Effector memory CD8-positive, alpha-beta T cell (primary cell): ENCODE results near the gene ZNF625.
"Not testable (repeated sequence)": the region's sequence is repeated elsewhere in the genome, so short reads cannot be mapped to it uniquely, and the experiment has no call there.

Experiments used
- ATAC-seq: fragments of 150-1000 bp; cut with Tn5 transposase; replicated peaks from 2 replicates; pipeline ENCODE4 v1.10.0; 2021; ENCODE audit warnings: mild to moderate bottlenecking, moderate library complexity
- DNase-seq, 3 experiments: peaks; one replicate each; pipeline ENCODE4 v3.0.0; 2021
- H3K27ac Mint-ChIP-seq, 2 donors: one replicate each; pipeline ENCODE4 v1.8.0; 2022; ENCODE audit warnings: mild to moderate bottlenecking in 2 of 2, mixed read lengths in 2 of 2, moderate library complexity in 2 of 2
- H3K27me3 Mint-ChIP-seq, 2 donors: one replicate each; pipeline ENCODE4 v1.8.0; 2022; ENCODE audit warnings: mixed read lengths in 2 of 2
- H3K36me3 Mint-ChIP-seq: one replicate; pipeline ENCODE4 v1.8.0; 2022; ENCODE audit warnings: mild to moderate bottlenecking, moderate library complexity, mixed read lengths; ENCODE audit not compliant: insufficient read depth
- H3K4me1 Mint-ChIP-seq, 2 donors: one replicate each; pipeline ENCODE4 v1.8.0; 2022; ENCODE audit warnings: low read depth in 2 of 2, mixed read lengths in 2 of 2
- H3K4me3 Mint-ChIP-seq, 2 donors: one replicate each; pipeline ENCODE4 v1.8.0; 2022; ENCODE audit warnings: mild to moderate bottlenecking in 2 of 2, mixed read lengths in 2 of 2, moderate library complexity in 2 of 2
- H3K9me3 Mint-ChIP-seq, 2 donors: one replicate each; pipeline ENCODE4 v1.8.0; 2022; ENCODE audit warnings: mixed read lengths in 2 of 2

Gene ZNF625

GRCh38 chr19:12112701-12113100, 43.8 kb downstream of the ZNF625 start:
- H3K36me3 Mint-ChIP-seq = no peaks in the 10 kb centered on the region
- no peak overlapping the region for H3K27ac Mint-ChIP-seq
- no peak overlapping the region for H3K4me3 Mint-ChIP-seq
- DNase-seq (no peak), ATAC-seq (no peak)
- no peaks in the 10 kb centered on the region for H3K27me3 Mint-ChIP-seq
- H3K4me1 Mint-ChIP-seq = no peaks in the 10 kb centered on the region
- H3K9me3 Mint-ChIP-seq = peaks cover 0 to 7% of the 10 kb centered on the region in 2 donors

DNA sequence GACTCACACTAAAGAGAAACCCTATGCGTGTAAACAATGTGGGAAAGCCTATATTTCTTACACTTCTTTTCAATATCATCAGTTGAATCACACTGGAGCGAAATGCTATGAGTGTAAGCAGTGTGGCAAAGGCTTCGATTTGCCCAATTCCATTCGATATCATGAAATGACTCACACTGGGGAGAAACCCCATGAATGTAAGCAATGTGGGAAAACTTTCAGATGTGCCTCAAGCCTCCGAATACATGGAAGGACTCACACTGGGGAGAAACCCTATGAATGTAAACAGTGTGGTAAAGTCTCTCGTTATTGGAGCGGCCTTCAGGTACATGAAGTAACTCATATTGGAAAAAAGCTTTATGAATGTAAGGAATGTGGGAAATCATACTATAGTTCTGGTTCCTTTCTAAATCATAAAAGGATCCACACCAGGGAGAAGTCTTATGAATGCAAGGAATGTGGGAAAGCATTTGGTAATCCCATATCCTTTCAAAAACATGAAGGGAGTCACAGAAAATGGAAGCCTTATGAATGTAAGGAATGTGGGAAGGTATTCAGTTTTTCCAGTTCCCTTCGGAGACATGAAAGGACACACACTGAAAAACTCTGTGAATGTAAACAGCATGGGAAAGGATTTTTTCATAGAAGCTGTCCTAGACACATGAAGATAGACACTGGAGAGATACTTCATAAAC, 44.4 kb downstream of the ZNF625 start:
- DNase-seq (no peak), ATAC-seq (no peak)
- H3K4me1 Mint-ChIP-seq = no peaks in the 10 kb centered on the region
- H3K9me3 Mint-ChIP-seq = peaks cover 0 to 7% of the 10 kb centered on the region in 2 donors
- H3K36me3 Mint-ChIP-seq = no peaks in the 10 kb centered on the region
- H3K27ac Mint-ChIP-seq = no peak overlapping the region
- H3K27me3 Mint-ChIP-seq = no peaks in the 10 kb centered on the region
- H3K4me3 Mint-ChIP-seq = no peak overlapping the region

- Mint-ChIP-seq H3K4me3 (no peak overlapping the region), H3K9me3 (peaks cover 0 to 7% of the 10 kb centered on the region in 2 donors), H3K27ac (no peak overlapping the region), H3K27me3 (no peaks in the 10 kb centered on the region), H3K36me3 (no peaks in the 10 kb centered on the region), H3K4me1 (no peaks in the 10 kb centered on the region)
- DNase-seq (no peak), ATAC-seq (no peak)
These were observed 45.4 kb downstream of the ZNF625 start for GRCh38 chr19:12111176-12111575.

DNA sequence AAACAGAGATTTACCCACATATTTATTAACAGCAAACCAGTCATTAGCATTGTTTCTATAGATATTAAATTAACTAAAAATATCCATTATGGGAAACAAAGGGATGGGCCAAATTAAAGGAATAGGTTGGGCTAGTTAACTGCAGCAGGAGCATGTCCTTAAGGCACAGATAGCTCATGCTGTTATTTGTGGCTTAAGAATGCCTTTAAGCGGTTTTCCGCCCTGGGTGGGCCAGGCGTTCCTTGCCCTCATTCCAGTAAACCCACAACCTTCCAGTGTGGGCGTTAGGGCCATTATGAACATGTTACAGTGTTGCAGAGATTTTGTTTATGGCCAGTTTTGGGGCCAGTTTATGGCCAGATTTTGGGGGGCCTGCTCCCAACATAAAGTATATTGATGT, 52.6 kb downstream of the ZNF625 start:
- not testable (repeated sequence) for DNase-seq, H3K4me1 Mint-ChIP-seq, ATAC-seq, H3K27me3 Mint-ChIP-seq, H3K27ac Mint-ChIP-seq, H3K9me3 Mint-ChIP-seq, H3K4me3 Mint-ChIP-seq, H3K36me3 Mint-ChIP-seq

DNA sequence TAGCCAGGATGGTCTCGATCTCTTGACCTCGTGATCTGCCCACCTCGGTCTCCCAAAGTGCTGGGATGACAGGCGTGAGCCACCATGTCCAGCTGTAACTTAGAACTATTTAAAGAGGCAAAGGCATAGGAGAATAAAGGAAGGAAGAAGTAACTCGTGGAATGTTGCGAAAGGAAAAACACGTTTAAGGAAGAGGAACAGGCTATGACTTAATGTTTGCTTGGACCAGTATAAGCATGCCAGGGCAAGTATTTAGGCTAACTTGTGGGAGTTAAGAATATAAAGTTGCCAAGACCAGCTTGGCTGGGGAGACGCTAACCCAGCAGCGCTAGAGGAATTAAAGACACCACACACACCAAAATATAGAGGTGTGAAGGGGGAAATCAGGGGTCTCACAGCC, 58.5 kb downstream of the ZNF625 start:
- H3K36me3 Mint-ChIP-seq = no peaks in the 10 kb centered on the region
- DNase-seq (no peak), ATAC-seq (no peak)
- H3K9me3 Mint-ChIP-seq = peaks cover 2 to 8% of the 10 kb centered on the region in 2 donors
- no peak overlapping the region for H3K4me3 Mint-ChIP-seq
- peaks cover 5 to 19% of the 10 kb centered on the region in 2 donors for H3K27me3 Mint-ChIP-seq
- H3K4me1 Mint-ChIP-seq = no peaks in the 10 kb centered on the region
- H3K27ac Mint-ChIP-seq = no peak overlapping the region

- no peak for DNase-seq
- peaks cover 0 to 4% of the 10 kb centered on the region in 2 donors for H3K4me1 Mint-ChIP-seq
- ATAC-seq = no peak
- no peak overlapping the region for H3K27ac Mint-ChIP-seq
- peaks cover 19 to 44% of the 10 kb centered on the region in 2 donors for H3K27me3 Mint-ChIP-seq
- H3K4me3 Mint-ChIP-seq = no peak overlapping the region
- no peaks in the 10 kb centered on the region for H3K36me3 Mint-ChIP-seq
- peaks cover 0 to 8% of the 10 kb centered on the region in 2 donors for H3K9me3 Mint-ChIP-seq
These were observed 61.3 kb downstream of the ZNF625 start for GRCh38 chr19:12095111-12095790.
